ENCODE measurements around the gene SLC25A24. TPM values are rescaled to one million over a fixed set of nuclear protein-coding genes. Genes with fewer than 3 reads are reported as not detected.
"Not testable (repeated sequence)": the region's sequence is repeated elsewhere in the genome, so short reads cannot be mapped to it uniquely, and the experiment has no call there.

The SLC25A24 gene
- total RNA-seq, 2 experiments from 2014 or later = 26.9 to 29.2 TPM

- Mint-ChIP-seq H3K9me3 (ENCODE audit: insufficient read depth) (peaks cover 16% of the 10 kb centered on the region), H3K4me1 (ENCODE audit: low read depth) (peaks cover 16% of the 10 kb centered on the region), H3K4me3 (no peak overlapping the region), H3K27me3 (ENCODE audit: low read depth) (no peaks in the 10 kb centered on the region), H3K36me3 (ENCODE audit: low read depth) (peaks cover 83% of the 10 kb centered on the region), H3K27ac (no peak overlapping the region)
- ChIA-PET POLR2A (interaction anchor here (0.6 kb wide), 1 partner anchor 286 kb away, joined by 3 read pairs; no protein-coding TSS in a partner anchor), CTCF (no interaction called here)
- no peak for ATAC-seq
- no peak for DNase-seq
Measured at GRCh38 chr1:108193333-108193732, 6.8 kb downstream of the SLC25A24 start.

DNA sequence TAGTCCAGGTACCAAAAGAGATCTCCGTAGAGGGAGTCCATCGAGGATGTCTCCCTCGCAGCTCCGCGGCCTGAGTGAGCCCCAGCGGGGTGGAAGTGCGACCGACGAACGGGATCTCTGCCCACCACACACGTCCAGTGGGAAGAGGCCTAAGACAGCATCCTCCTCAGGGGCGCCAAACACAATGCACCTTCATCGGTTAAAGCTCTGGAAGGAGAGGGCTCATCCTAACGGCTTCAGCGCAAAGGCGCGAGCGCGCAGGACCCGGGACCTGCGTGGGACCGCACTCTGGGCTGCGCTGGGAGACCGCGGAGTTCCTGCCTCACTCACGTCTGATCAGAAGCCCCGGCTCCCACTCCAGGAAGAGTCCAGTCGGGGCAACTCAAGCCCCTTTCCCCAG, 7.6 kb downstream of the SLC25A24 start:
- ChIA-PET POLR2A (interaction anchor here (0.6 kb wide), 1 partner anchor 285 kb away, joined by 3 read pairs; no protein-coding TSS in a partner anchor), CTCF (interaction anchor here (1.7 kb wide), 1 partner anchor 9 kb away, joined by 5 read pairs; no protein-coding TSS in a partner anchor)
- no peak overlapping the region for H3K27ac Mint-ChIP-seq
- no peak for ATAC-seq
- H3K4me3 Mint-ChIP-seq = no peak overlapping the region
- H3K4me1 Mint-ChIP-seq (ENCODE audit: low read depth) = peaks cover 8% of the 10 kb centered on the region
- H3K27me3 Mint-ChIP-seq (ENCODE audit: low read depth) = no peaks in the 10 kb centered on the region
- H3K36me3 Mint-ChIP-seq (ENCODE audit: low read depth) = peaks cover 81% of the 10 kb centered on the region
- no peak for DNase-seq
- peaks cover 22% of the 10 kb centered on the region for H3K9me3 Mint-ChIP-seq (ENCODE audit: insufficient read depth)

DNA sequence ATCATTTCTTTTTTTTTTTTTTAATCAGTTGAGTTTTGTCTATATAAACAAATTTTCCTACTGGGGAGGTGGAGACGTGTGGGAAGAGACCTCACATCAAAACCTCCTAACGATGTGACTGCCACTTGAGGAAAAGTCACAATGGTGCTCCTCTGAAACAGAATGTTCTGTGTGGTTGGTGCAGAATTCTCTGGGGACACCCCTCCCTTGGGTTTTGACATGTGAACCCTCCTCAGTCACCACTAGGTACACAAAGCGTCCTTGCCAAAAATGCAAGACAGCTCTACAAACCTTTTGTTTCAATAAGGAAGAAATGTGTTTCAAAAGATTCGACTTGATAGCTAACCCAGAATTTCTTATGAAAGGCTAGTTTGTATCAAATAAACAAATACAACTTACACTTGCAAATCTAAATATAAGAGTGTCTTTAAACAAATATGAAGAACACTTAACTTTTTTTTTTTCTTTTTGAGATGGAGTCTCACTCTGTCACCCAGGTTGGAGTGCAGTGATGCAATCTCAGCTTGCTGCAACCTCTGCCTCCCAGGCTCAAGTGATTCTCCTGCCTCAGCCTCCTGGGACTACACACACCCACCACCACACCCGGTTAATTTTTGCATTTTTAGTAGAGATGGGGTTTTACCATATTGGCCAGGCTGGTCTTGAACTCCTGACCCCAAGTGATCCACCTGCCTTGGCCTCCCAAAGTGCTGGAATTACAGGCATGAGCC, 9.3 kb downstream of the SLC25A24 start:
- H3K36me3 Mint-ChIP-seq (ENCODE audit: low read depth) = peaks cover 75% of the 10 kb centered on the region
- ChIA-PET CTCF (interaction anchor here (0.7 to 1.7 kb wide), 3 partner anchors 10 to 1220 kb away, joined by 3 to 5 read pairs (median 5); no protein-coding TSS in a partner anchor), POLR2A (interaction anchor here (0.6 kb wide), 1 partner anchor 448 kb away, joined by 4 read pairs; no protein-coding TSS in a partner anchor)
- no peaks in the 10 kb centered on the region for H3K27me3 Mint-ChIP-seq (ENCODE audit: low read depth)
- ATAC-seq (no peak), DNase-seq (no peak)
- H3K4me1 Mint-ChIP-seq (ENCODE audit: low read depth) = peaks cover 8% of the 10 kb centered on the region
- no peak overlapping the region for H3K4me3 Mint-ChIP-seq
- no peak overlapping the region for H3K27ac Mint-ChIP-seq
- H3K9me3 Mint-ChIP-seq (ENCODE audit: insufficient read depth) = peaks cover 22% of the 10 kb centered on the region

DNA sequence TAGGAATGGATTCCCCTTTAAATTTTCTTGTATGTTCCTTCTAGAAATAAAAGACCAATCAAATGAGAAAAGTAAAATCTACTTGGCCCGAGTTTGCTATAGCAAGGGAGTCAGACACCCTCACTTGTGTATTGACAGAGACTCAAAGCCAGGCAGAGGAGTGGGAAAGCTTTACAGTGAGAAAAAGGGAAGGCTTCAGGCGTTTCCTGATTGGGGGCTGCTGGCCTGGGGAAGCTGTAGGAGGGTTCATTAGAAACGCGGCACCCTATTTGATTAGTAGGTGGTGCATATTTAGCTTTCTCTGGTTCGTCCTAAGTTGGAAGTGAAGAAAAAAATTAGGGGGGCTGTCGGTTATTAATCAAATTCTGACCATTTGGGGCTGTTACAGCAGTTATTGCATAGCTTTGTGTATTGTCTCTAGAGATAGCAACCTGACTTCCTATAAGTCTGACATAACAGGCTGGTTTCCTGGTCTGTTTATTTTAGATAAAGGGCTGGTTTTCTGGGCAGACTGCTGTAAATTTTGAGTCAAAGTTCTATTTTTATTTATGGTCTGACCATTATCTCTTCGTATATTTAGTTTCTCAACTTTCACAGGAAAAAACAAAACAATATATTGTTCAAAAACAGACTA, 10.0 kb downstream of the SLC25A24 start:
- Mint-ChIP-seq H3K27me3 (ENCODE audit: low read depth) (no peaks in the 10 kb centered on the region), H3K27ac (no peak overlapping the region), H3K4me1 (ENCODE audit: low read depth) (peaks cover 8% of the 10 kb centered on the region), H3K4me3 (no peak overlapping the region), H3K36me3 (ENCODE audit: low read depth) (peaks cover 72% of the 10 kb centered on the region), H3K9me3 (ENCODE audit: insufficient read depth) (peaks cover 22% of the 10 kb centered on the region)
- ChIA-PET CTCF (interaction anchor here (0.7 kb wide), 2 partner anchors 39 to 1219 kb away, joined by 3 to 5 read pairs; no protein-coding TSS in a partner anchor), POLR2A (no interaction called here)
- DNase-seq (no peak), ATAC-seq (no peak)

DNA sequence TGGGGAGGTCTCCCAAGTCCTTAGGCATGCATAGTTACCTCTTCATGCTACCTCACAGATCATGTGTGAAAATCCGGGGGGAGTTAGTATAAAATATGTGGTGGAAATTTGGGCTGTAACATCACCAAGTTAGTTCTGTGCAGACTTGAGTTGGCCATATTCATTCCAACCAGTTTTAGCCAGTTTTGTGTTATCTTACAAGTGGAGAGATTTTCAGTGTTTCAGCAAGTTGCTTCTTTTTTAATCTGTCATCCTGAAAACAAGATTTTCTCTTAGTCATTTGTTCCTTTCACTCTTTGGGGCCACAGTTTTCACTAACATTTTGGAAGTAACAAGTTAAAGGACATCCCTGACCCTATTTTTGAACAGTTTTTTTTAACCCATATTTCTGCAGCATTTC, 11.3 kb downstream of the SLC25A24 start:
- ATAC-seq (no peak), DNase-seq (no peak)
- CTCF ChIA-PET = no interaction called here
- Mint-ChIP-seq H3K4me3 (no peak overlapping the region), H3K27ac (no peak overlapping the region), H3K36me3 (ENCODE audit: low read depth) (peaks cover 71% of the 10 kb centered on the region), H3K9me3 (ENCODE audit: insufficient read depth) (peaks cover 22% of the 10 kb centered on the region), H3K27me3 (ENCODE audit: low read depth) (no peaks in the 10 kb centered on the region), H3K4me1 (ENCODE audit: low read depth) (peaks cover 8% of the 10 kb centered on the region)
- POLR2A ChIA-PET = no interaction called here

GRCh38 chr1:108182959-108183700, 17.0 kb downstream of the SLC25A24 start:
- Mint-ChIP-seq H3K4me3 (no peak overlapping the region), H3K9me3 (ENCODE audit: insufficient read depth) (peaks cover 4% of the 10 kb centered on the region), H3K4me1 (ENCODE audit: low read depth) (peaks cover 3% of the 10 kb centered on the region), H3K36me3 (ENCODE audit: low read depth) (peaks cover 61% of the 10 kb centered on the region), H3K27me3 (ENCODE audit: low read depth) (no peaks in the 10 kb centered on the region), H3K27ac (peak overlapping the region; percentile 15)
- DNase-seq (no peak), ATAC-seq (no peak)
- ChIA-PET POLR2A (no interaction called here), CTCF (no interaction called here)

DNA sequence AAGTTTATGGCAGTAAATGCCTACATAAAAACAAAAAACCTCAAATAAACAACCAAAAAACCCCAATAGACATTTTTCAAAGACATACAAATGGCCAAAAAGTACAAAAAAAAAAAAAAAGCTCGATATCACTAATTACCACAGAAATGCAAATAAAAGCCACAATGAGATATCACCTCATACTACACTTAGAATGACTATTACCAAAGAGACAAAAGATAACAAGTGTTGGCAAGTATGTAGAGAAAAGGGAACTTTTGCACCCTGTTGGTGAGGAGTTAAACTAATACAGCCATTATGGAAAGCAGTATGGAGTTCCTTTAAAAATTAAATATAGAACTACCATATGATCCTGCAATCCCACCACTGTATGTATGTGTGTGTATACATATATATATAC, 21.1 kb downstream of the SLC25A24 start:
- Mint-ChIP-seq H3K9me3 (ENCODE audit: insufficient read depth) (peaks cover 4% of the 10 kb centered on the region), H3K27ac (no peak overlapping the region), H3K36me3 (ENCODE audit: low read depth) (peaks cover 72% of the 10 kb centered on the region), H3K27me3 (ENCODE audit: low read depth) (no peaks in the 10 kb centered on the region), H3K4me3 (no peak overlapping the region), H3K4me1 (ENCODE audit: low read depth) (peaks cover 9% of the 10 kb centered on the region)
- DNase-seq = no peak
- CTCF ChIA-PET = no interaction called here
- ATAC-seq = no peak
- POLR2A ChIA-PET = no interaction called here

GRCh38 chr1:108162409-108162808, 37.7 kb downstream of the SLC25A24 start:
- H3K36me3 Mint-ChIP-seq (ENCODE audit: low read depth) = peaks cover 15% of the 10 kb centered on the region
- CTCF ChIA-PET; H3K27ac Mint-ChIP-seq; H3K27me3 Mint-ChIP-seq (ENCODE audit: low read depth); DNase-seq; H3K4me3 Mint-ChIP-seq; ATAC-seq; H3K4me1 Mint-ChIP-seq (ENCODE audit: low read depth); H3K9me3 Mint-ChIP-seq (ENCODE audit: insufficient read depth); POLR2A ChIA-PET: not testable (repeated sequence)

DNA sequence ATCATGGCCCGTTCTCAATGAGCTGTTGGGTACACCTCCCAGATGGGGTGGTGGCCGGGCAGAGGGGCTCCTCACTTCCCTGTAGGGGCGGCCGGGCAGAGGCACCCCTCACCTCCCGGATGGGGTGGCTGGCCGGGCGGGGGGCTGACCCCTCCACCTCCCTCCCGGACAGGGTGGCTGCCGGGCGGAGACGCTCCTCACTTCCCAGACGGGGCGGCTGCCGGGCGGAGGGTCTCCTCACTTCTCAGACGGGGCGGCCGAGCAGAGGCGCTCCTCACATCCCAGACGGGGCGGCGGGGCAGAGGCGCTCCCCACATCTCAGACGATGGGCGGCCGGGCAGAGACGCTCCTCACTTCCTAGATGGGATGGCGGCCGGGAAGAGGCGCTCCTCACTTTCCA, 40.2 kb downstream of the SLC25A24 start:
- DNase-seq; ATAC-seq; H3K4me3 Mint-ChIP-seq; POLR2A ChIA-PET; H3K27ac Mint-ChIP-seq; H3K27me3 Mint-ChIP-seq (ENCODE audit: low read depth); H3K9me3 Mint-ChIP-seq (ENCODE audit: insufficient read depth); CTCF ChIA-PET; H3K4me1 Mint-ChIP-seq (ENCODE audit: low read depth): not testable (repeated sequence)
- peaks cover 14% of the 10 kb centered on the region for H3K36me3 Mint-ChIP-seq (ENCODE audit: low read depth)

GRCh38 chr1:108158893-108159453, 41.2 kb downstream of the SLC25A24 start:
- ChIA-PET CTCF (no interaction called here), POLR2A (no interaction called here)
- ATAC-seq (no peak), DNase-seq (no peak)
- no peak overlapping the region for H3K4me3 Mint-ChIP-seq
- peaks cover 22% of the 10 kb centered on the region for H3K36me3 Mint-ChIP-seq (ENCODE audit: low read depth)
- H3K9me3 Mint-ChIP-seq (ENCODE audit: insufficient read depth) = peaks cover 5% of the 10 kb centered on the region
- H3K27ac Mint-ChIP-seq = no peak overlapping the region
- no peaks in the 10 kb centered on the region for H3K27me3 Mint-ChIP-seq (ENCODE audit: low read depth)
- no peaks in the 10 kb centered on the region for H3K4me1 Mint-ChIP-seq (ENCODE audit: low read depth)

- H3K27me3 Mint-ChIP-seq (ENCODE audit: low read depth) = no peaks in the 10 kb centered on the region
- ChIA-PET CTCF (no interaction called here), POLR2A (no interaction called here)
- ATAC-seq = no peak
- H3K27ac Mint-ChIP-seq = no peak overlapping the region
- peaks cover 24% of the 10 kb centered on the region for H3K36me3 Mint-ChIP-seq (ENCODE audit: low read depth)
- no peaks in the 10 kb centered on the region for H3K9me3 Mint-ChIP-seq (ENCODE audit: insufficient read depth)
- no peaks in the 10 kb centered on the region for H3K4me1 Mint-ChIP-seq (ENCODE audit: low read depth)
- DNase-seq = no peak
- H3K4me3 Mint-ChIP-seq = no peak overlapping the region
Measured at GRCh38 chr1:108154314-108154713, 45.8 kb downstream of the SLC25A24 start.

DNA sequence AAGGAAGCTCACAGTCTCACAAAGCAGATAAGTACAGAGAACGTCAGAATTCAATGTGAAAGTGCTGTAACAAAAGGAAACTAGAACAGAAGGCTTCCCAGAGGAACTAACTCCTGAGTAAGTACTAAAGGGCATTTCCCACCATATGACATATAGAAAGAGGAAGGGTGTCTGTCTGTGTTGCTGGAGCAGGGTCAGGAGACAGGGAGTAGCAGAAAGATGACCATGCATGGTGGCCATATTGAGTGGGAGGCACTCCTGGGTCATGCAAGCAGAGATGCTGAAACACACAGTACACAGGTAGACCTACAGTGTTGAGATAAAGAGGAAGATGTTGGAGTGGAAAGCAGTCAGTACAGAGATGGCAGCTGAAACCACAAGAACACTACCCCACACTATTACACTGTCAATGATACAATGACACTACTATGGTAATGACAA, 47.3 kb downstream of the SLC25A24 start:
- H3K27me3 Mint-ChIP-seq (ENCODE audit: low read depth) = no peaks in the 10 kb centered on the region
- ChIA-PET CTCF (no interaction called here), POLR2A (no interaction called here)
- H3K4me1 Mint-ChIP-seq (ENCODE audit: low read depth) = no peaks in the 10 kb centered on the region
- H3K36me3 Mint-ChIP-seq (ENCODE audit: low read depth) = peaks cover 34% of the 10 kb centered on the region
- ATAC-seq (no peak), DNase-seq (no peak)
- H3K4me3 Mint-ChIP-seq = no peak overlapping the region
- H3K27ac Mint-ChIP-seq = no peak overlapping the region
- no peaks in the 10 kb centered on the region for H3K9me3 Mint-ChIP-seq (ENCODE audit: insufficient read depth)
